NT2/D1 (cell line): ENCODE measurements around the gene METTL15.

Experiments used
- SUZ12 ChIP-seq: IDR thresholded peaks from 2 replicates; pipeline ENCODE4 v1.6.1; 2011; ENCODE audit not compliant: insufficient read length, insufficient read depth; ENCODE audit errors: extremely low read depth
- ZNF274 ChIP-seq: IDR thresholded peaks from 2 replicates; pipeline ENCODE4 v1.6.1; 2011; ENCODE audit warnings: mild to moderate bottlenecking, low read depth, low read length

GRCh38 chr11:28350216-28350615 is 242.0 kb downstream of the METTL15 start:
- TF ChIP-seq SUZ12 (no peak), ZNF274 (no peak)
